Calu3 (cell line): ENCODE measurements around the gene S1PR4. TPM values are rescaled to one million over a fixed set of nuclear protein-coding genes. Genes with fewer than 3 reads are reported as not detected.

ENCODE experiments used
- BruUV-seq: library from RNA; stranded (reverse); fragments of 400-500 nt; replicated peaks from 2 replicates; lab custom pipeline; 2021; lab: Mats Ljungman, UMichigan
- CTCF ChIA-PET: fragments of 300-600 bp; sonication (Branson Sonifier 250); formaldehyde crosslinking; loops from one replicate; lab custom pipeline; 2022; ENCODE audit warnings: antibody characterized with exemption; lab: Charles Lee
- DNase-seq: peaks from one replicate; pipeline ENCODE4 v3.0.0; 2022
- H3K27ac Mint-ChIP-seq: one replicate; pipeline ENCODE4 v1.8.0; 2022; ENCODE audit warnings: mixed read lengths; ENCODE audit not compliant: unreplicated experiment
- H3K27me3 Mint-ChIP-seq: one replicate; pipeline ENCODE4 v1.8.0; 2022; ENCODE audit warnings: mixed read lengths; ENCODE audit not compliant: unreplicated experiment
- H3K36me3 Mint-ChIP-seq: one replicate; pipeline ENCODE4 v1.8.0; 2022; ENCODE audit warnings: mild to moderate bottlenecking, moderate library complexity, mixed read lengths; ENCODE audit not compliant: insufficient read depth, unreplicated experiment
- H3K4me1 Mint-ChIP-seq: one replicate; pipeline ENCODE4 v1.8.0; 2022; ENCODE audit warnings: mild to moderate bottlenecking, low read depth, mixed read lengths; ENCODE audit not compliant: unreplicated experiment
- H3K4me3 Mint-ChIP-seq: one replicate; pipeline ENCODE4 v1.8.0; 2022; ENCODE audit warnings: mild to moderate bottlenecking, low read depth, moderate library complexity, mixed read lengths; ENCODE audit not compliant: unreplicated experiment
- H3K9me3 Mint-ChIP-seq: one replicate; pipeline ENCODE4 v1.8.0; 2022; ENCODE audit warnings: low read depth, mixed read lengths; ENCODE audit not compliant: unreplicated experiment
- CTCF ChIP-seq: fragments of 200-600 bp; IDR thresholded peaks from one replicate; pipeline ENCODE4 v1.8.0; 2022; ENCODE audit warnings: antibody characterized with exemption; ENCODE audit not compliant: unreplicated experiment
- intact Hi-C: fragments of 100-400 bp; cut with micrococcal nuclease; formaldehyde crosslinking; loops from one replicate; pipeline ENCODE4 v1.10.0; 2022; ENCODE audit not compliant: unreplicated experiment
- total RNA-seq: library from RNA; stranded (reverse); gene quantifications from 2 replicates; pipeline ENCODE4 v1.2.3, GENCODE V29; 2022

S1PR4 gene
- total RNA-seq, 1 experiment from 2014 or later = not detected

DNA sequence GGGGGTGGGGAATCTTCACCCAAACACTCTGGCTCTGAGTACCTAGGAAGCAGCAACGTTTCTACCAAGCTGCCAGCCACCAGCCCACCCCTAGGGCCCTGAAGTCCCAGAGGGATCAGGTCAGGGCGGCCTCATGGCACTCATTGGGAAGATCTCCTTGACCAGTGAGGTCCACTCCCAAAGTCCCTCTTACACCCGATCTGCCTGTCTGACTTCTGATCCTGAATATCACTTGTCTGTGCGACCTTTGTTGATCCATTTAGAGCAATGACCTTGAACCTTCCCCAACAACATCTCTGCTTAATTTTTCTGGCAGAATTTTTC is 44.8 kb upstream of the S1PR4 start:
- DNase-seq = no peak
- CTCF ChIA-PET = no interaction called here

GRCh38 chr19:3135961-3136683 is 42.4 kb upstream of the S1PR4 start, which contains the start of gene GNA15:
Gene GNA15, plus strand, starts transcription at chr19:3136033. Its CDS starts 418 bp downstream, at chr19:3136451.
- H3K36me3 Mint-ChIP-seq = no peaks in the 10 kb centered on the region
- H3K4me3 Mint-ChIP-seq = peak within 1 kb of the TSS; percentile 54
- H3K27ac Mint-ChIP-seq = no peak within 1 kb of the TSS
- peaks cover 10% of the 10 kb centered on the region for H3K4me1 Mint-ChIP-seq
- no peaks in the 10 kb centered on the region for H3K27me3 Mint-ChIP-seq
- intact Hi-C loops = no loop called here
- no peak for TF ChIP-seq CTCF
- TSS peak; percentile 28 for BruUV-seq
- H3K9me3 Mint-ChIP-seq = no peaks in the 10 kb centered on the region
- peak; percentile 66 for DNase-seq
- CTCF ChIA-PET = interaction anchor here (0.7 kb wide), 1 partner anchor 34 kb away, joined by 6 read pairs; no protein-coding TSS in a partner anchor

More for the DNA sequence above, 44.8 kb upstream of the S1PR4 start:
- intact Hi-C loops = no loop called here
- H3K27ac Mint-ChIP-seq = no peak overlapping the region
- no peaks in the 10 kb centered on the region for H3K4me1 Mint-ChIP-seq
- no peaks in the 10 kb centered on the region for H3K9me3 Mint-ChIP-seq
- H3K27me3 Mint-ChIP-seq = no peaks in the 10 kb centered on the region
- H3K4me3 Mint-ChIP-seq = no peak overlapping the region
- no peaks in the 10 kb centered on the region for H3K36me3 Mint-ChIP-seq
- TF ChIP-seq CTCF = no peak
- BruUV-seq = no TSS peak

DNA sequence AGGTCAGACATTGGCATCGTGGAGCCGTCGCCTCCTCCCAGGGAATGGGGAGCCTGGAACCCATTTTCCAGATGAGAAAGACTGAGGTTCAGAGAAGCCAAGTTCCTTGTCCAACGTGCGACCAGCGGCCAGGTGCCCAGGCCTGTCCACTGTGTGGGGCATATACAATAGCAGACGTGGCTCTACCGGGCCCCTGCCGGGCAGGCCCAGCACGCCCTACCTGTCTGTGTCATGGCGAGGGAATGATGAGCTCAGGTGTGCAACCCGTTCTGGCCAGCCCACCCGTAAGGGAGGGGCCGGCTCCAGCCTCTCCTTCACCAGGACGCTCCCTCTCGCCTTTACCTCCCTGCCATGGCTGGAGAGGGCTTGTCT is 41.9 kb upstream of the S1PR4 start:
- no peaks in the 10 kb centered on the region for H3K9me3 Mint-ChIP-seq
- no peak for DNase-seq
- no peaks in the 10 kb centered on the region for H3K27me3 Mint-ChIP-seq
- no TSS peak for BruUV-seq
- peaks cover 10% of the 10 kb centered on the region for H3K4me1 Mint-ChIP-seq
- no peak for TF ChIP-seq CTCF
- intact Hi-C loops = no loop called here
- no peaks in the 10 kb centered on the region for H3K36me3 Mint-ChIP-seq
- H3K27ac Mint-ChIP-seq = no peak overlapping the region
- CTCF ChIA-PET = interaction anchor here (0.7 kb wide), 1 partner anchor 34 kb away, joined by 6 read pairs; no protein-coding TSS in a partner anchor
- peak overlapping the region; percentile 54 for H3K4me3 Mint-ChIP-seq

- no TSS peak for BruUV-seq
- Mint-ChIP-seq H3K4me3 (peak overlapping the region; percentile 54), H3K4me1 (peaks cover 10% of the 10 kb centered on the region), H3K9me3 (no peaks in the 10 kb centered on the region), H3K27me3 (no peaks in the 10 kb centered on the region), H3K36me3 (no peaks in the 10 kb centered on the region), H3K27ac (no peak overlapping the region)
- intact Hi-C loops = no loop called here
- TF ChIP-seq CTCF = no peak
- CTCF ChIA-PET = interaction anchor here (0.7 kb wide), 1 partner anchor 33 kb away, joined by 6 read pairs; no protein-coding TSS in a partner anchor
- no peak for DNase-seq
These were observed 41.5 kb upstream of the S1PR4 start for GRCh38 chr19:3137119-3137518.
